Adipocyte (in vitro differentiated cells): ENCODE data around the gene ATRN.

Source experiments
- DNase-seq: peaks from one replicate; pipeline ENCODE4 v3.0.0-alpha.2; 2015; ENCODE audit warnings: low read depth
- H3K27me3 ChIP-seq: replicated peaks from 2 replicates; pipeline ENCODE4 v1.7.0; 2013; ENCODE audit warnings: mild to moderate bottlenecking, low read length, moderate library complexity; ENCODE audit not compliant: control insufficient read depth, insufficient read depth
- H3K36me3 ChIP-seq: 2 replicates; pipeline ENCODE4 v1.7.0; 2013; ENCODE audit warnings: low read length, mild to moderate bottlenecking, moderate library complexity; ENCODE audit not compliant: control insufficient read depth, insufficient read depth, severe bottlenecking
- H3K4me1 ChIP-seq: 2 replicates; pipeline ENCODE4 v1.7.0; 2013; ENCODE audit warnings: mild to moderate bottlenecking, low read length, moderate library complexity; ENCODE audit not compliant: control insufficient read depth, insufficient read depth
- H3K4me3 ChIP-seq: 2 replicates; pipeline ENCODE4 v1.7.0; 2013; ENCODE audit warnings: mild to moderate bottlenecking, low read length, moderate library complexity
- H3K9ac ChIP-seq: 2 replicates; pipeline ENCODE4 v1.7.0; 2013; ENCODE audit warnings: mild to moderate bottlenecking, low read length, moderate library complexity
- H3K9me3 ChIP-seq: 2 replicates; pipeline ENCODE4 v1.7.0; 2013; ENCODE audit warnings: mild to moderate bottlenecking, low read length, moderate library complexity; ENCODE audit not compliant: control insufficient read depth

Gene ATRN

DNA sequence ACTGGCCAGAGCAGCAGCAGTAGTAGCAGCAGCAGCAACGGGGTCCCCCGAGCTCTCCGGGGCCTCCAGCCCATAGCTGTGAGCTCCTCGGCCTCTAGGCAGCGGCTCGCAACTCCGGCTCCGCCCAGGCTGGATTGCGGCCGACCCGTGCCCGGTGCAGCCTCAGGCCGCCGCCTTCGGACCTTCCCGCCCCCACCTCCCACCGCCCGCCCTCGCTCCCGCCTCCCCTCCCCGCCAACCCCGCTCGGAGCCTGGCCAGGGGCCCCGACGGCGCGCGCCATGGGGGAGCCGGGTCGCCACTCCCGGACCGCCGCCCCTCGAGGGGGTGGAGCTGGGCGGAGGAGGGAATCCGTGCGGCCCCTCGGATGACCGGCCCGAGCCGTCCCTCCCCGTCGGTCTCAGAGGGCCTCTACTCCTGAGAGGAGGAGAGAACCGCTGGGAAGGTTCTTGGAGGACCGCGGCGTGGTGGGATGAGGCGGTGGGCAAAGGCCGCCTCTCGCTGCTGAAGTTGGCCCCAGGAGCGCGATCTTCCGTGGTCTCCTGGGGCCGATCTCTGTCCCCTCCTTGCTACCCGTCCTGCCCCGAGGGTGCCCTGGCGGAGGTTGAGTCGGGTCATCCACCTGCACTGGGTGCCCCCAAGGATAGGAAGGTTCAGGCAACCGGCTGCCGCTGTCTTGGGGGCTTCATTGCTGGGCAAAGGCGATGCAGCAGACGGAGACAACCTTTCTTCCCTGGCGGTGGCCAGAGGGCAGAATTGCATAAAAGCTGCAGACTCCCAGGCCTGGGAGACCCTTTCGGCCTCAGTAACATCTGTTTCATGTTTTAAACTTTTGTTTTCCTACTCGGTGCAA, 211.3 kb downstream of the ATRN start, which contains the start of gene ADAM33:
TSS of gene ADAM33 (minus strand) at position 80 of the 851 bp plus-strand sequence. CDS start at position 74, 6 bp downstream.
- Histone ChIP-seq H3K4me3 (peak within 1 kb of the TSS; percentile 81), H3K9me3 (no peaks in the 10 kb centered on the region), H3K36me3 (no peaks in the 10 kb centered on the region), H3K4me1 (peaks cover 50% of the 10 kb centered on the region), H3K9ac (peak within 1 kb of the TSS; percentile 89), H3K27me3 (no peaks in the 10 kb centered on the region)
- peak; percentile 68 for DNase-seq

DNA sequence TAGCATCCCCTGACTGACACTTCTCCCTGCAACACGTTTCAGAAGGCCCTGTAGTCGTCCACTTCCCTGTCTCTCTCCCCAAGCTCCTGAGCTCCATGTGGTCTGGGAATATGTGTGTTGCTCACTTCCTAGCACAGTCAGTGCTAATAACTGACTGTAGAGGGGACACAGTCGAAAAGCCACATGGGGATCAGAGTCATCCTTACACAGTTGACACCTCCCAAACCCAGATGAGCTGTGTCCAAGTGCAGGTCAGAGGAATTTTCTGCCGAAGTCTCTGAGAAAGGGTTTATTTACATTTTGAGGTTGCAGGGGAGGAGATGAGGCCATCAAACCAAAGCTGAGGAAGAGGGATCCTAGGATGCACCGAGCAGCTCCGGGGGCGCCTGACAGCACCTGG, 214.5 kb downstream of the ATRN start:
- H3K4me3 ChIP-seq, result no peak overlapping the region
- no peak for DNase-seq
- H3K27me3 ChIP-seq, result no peaks in the 10 kb centered on the region
- no peaks in the 10 kb centered on the region for H3K9me3 ChIP-seq
- peaks cover 29% of the 10 kb centered on the region for H3K4me1 ChIP-seq
- H3K9ac ChIP-seq, result no peak overlapping the region
- H3K36me3 ChIP-seq, result no peaks in the 10 kb centered on the region

DNA sequence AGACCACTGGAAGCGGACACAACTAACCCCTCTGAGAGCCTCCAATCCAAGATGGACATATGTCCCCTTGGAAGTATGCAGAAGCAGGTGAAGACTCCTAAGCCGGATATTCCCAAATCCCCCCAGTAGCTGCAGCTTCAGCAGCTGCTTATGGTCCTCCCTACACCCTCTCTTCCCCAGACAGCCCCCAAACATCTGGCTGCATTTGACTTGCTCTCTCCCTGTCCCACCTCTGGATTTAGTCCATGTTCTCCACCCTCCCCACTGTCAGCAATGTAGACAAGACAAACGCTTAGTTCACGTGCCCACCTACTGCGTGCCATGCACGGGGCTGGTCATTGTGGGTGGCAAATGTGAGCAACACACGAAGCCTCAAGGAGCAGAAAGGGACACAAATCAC, 215.6 kb downstream of the ATRN start:
- H3K27me3 ChIP-seq, result no peaks in the 10 kb centered on the region
- H3K9me3 ChIP-seq, result no peaks in the 10 kb centered on the region
- peaks cover 22% of the 10 kb centered on the region for H3K4me1 ChIP-seq
- H3K9ac ChIP-seq, result no peak overlapping the region
- H3K36me3 ChIP-seq, result no peaks in the 10 kb centered on the region
- no peak overlapping the region for H3K4me3 ChIP-seq
- no peak for DNase-seq

DNA sequence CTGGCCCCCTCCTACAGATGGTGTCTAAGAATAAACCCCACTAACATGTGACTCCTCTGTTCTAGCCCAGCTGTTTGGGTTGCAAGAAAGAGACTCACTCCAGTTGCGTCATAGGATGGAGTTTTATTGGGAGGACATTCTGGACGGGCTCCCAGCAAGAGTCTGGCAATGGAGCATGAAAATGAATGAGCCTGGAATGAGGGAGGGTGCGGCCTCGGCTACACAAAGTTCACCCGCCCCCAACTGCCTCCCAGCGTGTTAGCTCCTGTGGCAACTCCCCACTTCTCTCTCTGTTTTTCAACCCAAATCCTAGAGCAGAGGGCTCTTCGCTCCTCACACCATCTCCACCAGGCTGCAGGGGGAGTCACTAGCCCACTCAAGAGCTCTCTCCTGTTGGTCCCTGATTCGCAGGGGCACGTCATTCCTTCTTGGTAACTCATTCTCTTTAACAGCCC, 216.1 kb downstream of the ATRN start:
- peaks cover 22% of the 10 kb centered on the region for H3K4me1 ChIP-seq
- peak overlapping the region; percentile 63 for H3K9ac ChIP-seq
- H3K9me3 ChIP-seq, result no peaks in the 10 kb centered on the region
- no peaks in the 10 kb centered on the region for H3K27me3 ChIP-seq
- no peaks in the 10 kb centered on the region for H3K36me3 ChIP-seq
- peak overlapping the region; percentile 51 for H3K4me3 ChIP-seq
- peak; percentile 98 for DNase-seq

DNA sequence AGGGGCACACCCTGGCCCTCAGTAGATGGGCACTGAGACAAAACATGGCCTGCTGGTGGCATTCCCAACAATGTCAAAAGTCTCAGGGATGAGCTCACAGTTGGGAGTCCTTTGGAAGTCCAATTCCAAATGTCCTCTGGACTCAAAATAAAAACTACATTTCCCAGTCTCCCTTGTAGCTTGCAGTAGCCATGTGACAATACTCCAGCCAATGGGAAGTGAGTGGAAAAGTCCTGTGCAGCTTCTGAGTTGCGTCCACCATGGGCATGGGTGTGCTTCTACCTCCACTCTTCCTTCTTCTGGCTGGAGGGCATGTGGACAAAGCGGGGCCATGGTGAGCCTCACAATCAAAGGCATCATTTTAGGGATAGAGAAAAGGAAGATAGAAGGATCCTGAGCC, 216.8 kb downstream of the ATRN start:
- Histone ChIP-seq H3K27me3 (no peaks in the 10 kb centered on the region), H3K4me1 (peaks cover 18% of the 10 kb centered on the region), H3K9ac (peak overlapping the region; percentile 63), H3K9me3 (no peaks in the 10 kb centered on the region), H3K36me3 (no peaks in the 10 kb centered on the region), H3K4me3 (no peak overlapping the region)
- peak; percentile 83 for DNase-seq

DNA sequence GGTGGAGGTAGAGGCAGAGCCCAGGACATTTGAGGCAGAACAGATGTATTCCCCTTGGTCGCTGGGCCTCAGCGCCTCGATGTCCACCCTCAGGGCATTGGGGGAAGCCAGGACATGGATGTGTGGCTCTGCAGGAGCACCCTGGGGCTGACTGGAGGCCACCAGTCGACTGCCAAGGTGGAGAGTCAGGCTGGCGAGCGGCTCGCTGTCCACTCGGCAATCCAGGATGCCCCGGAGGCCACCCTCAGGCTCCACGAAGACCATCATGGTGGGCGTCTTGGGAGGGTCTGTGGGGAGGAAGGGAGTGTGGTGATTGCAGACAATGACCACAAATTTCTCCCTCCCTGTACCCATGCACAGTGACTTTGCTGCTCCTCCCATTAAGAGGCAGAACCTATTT, 219.2 kb downstream of the ATRN start:
- Histone ChIP-seq H3K4me3 (no peak overlapping the region), H3K9ac (no peak overlapping the region), H3K27me3 (no peaks in the 10 kb centered on the region), H3K36me3 (no peaks in the 10 kb centered on the region), H3K9me3 (no peaks in the 10 kb centered on the region), H3K4me1 (peaks cover 18% of the 10 kb centered on the region)
- no peak for DNase-seq

DNA sequence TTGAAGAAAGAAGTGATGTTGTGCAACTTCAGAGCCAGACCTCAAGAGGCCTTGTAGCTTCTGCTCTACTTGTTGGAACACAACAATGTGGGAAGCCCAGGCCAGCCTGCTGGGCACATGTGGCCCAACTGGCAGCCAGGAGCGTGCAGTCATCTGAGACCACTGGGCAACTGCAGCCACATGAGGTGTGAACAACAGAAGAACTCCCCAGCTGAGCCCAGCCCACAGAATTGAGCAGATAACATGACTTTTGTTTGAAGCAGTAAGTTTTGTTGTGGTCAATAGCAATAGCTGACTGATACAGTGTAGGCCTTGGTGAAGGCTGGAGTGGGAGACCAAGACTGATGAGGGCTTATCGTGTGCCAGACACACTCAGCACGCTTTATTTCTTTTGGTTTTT, 219.6 kb downstream of the ATRN start:
- Histone ChIP-seq H3K36me3 (no peaks in the 10 kb centered on the region), H3K4me3 (no peak overlapping the region), H3K9ac (no peak overlapping the region), H3K9me3 (no peaks in the 10 kb centered on the region), H3K4me1 (peaks cover 18% of the 10 kb centered on the region), H3K27me3 (no peaks in the 10 kb centered on the region)
- DNase-seq, result no peak

DNA sequence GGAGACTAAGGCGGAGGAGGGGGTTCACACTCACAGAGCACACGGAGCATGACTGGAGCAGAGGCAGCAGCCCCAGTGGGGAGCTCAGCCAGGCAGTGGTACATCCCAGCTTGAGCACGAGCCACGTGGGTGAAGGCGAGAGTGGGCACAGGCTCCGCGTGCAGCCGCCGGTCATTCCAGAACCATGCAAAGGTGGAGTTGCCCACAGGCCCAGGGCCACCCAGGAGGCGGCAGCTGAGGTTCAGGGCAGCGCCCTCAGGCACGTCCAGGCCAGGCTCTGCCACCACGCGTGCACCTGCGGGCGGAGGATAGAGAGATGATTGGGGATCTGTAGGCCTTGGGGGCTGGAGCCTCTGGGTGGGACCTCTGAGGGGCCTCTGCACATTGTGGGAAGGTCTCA, 220.5 kb downstream of the ATRN start:
- no peaks in the 10 kb centered on the region for H3K27me3 ChIP-seq
- H3K9ac ChIP-seq, result no peak overlapping the region
- H3K9me3 ChIP-seq, result peaks cover 1% of the 10 kb centered on the region
- no peak for DNase-seq
- H3K4me3 ChIP-seq, result no peak overlapping the region
- H3K36me3 ChIP-seq, result no peaks in the 10 kb centered on the region
- peaks cover 17% of the 10 kb centered on the region for H3K4me1 ChIP-seq

DNA sequence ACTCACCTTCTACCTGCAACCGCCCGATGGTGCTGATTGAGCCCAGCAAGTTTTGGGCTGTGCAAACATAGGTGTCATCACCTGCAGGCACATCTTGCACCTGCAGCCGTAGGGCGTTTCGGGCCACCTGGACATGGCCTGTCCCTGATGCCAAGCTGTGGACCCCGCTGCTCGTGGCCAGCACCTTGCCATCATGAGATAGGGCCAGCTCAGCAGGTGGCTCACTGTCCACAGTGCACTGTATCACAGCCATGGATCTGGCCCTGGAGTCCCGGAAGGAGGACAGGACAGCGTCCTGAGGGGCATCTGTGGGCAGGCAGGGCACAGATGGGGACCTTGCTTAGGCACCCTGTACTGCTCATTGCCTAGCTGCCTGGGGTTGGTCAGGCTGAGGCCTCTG, 221.1 kb downstream of the ATRN start:
- Histone ChIP-seq H3K27me3 (no peaks in the 10 kb centered on the region), H3K9ac (no peak overlapping the region), H3K4me3 (no peak overlapping the region), H3K9me3 (peaks cover 4% of the 10 kb centered on the region), H3K36me3 (no peaks in the 10 kb centered on the region), H3K4me1 (peaks cover 13% of the 10 kb centered on the region)
- DNase-seq, result no peak

DNA sequence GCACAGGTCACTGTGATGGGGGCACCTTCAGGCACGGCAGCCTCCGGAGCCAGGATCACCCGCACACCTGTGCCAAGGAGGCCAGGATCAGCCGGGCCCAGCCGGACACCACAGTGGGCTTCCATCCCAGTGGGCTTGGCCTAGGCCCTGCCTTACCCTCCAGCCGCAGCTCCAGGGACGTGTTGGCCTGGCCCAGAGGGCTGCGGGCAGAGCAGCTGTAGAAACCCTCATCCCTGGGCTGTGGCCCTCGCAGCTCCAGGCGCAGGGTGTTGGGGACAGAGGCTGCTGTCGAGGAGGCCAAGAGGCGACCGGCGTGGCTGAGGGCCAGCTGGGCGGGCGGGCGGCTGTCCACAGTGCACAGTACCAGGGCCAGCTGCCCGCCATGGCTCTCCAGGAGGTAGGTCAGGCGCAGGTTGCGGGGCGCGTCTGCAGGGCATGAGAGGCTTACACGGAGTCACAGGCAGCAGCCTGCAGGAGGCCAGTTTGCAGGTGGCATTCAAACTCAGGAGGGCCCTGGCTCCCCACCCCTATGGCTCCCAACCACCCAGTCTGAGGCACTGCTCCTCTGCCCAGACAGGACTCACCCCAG, 222.0 kb downstream of the ATRN start:
- Histone ChIP-seq H3K36me3 (no peaks in the 10 kb centered on the region), H3K9ac (no peak overlapping the region), H3K9me3 (peaks cover 4% of the 10 kb centered on the region), H3K27me3 (peaks cover 3% of the 10 kb centered on the region), H3K4me3 (no peak overlapping the region), H3K4me1 (peaks cover 5% of the 10 kb centered on the region)
- DNase-seq, result no peak

DNA sequence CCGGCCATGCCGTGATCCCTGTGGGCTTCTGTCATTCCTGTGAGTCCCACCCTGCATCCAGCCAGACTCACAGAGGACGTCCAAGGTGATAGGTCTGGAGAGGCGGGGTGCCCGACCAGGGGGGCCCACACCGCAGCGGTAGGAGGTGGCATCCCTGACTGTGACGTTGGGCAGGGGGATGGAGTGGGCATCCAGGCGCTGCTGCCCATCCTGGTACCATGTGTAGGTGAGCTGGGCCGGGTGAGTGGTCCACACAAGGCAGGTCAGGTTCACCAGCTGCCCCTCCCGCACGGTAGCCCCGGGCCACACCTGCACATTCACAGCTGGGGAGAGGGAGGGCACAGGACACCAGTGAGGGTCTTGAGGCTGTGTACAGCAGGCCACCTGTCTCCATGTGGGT, 222.6 kb downstream of the ATRN start:
- peaks cover 5% of the 10 kb centered on the region for H3K27me3 ChIP-seq
- H3K4me1 ChIP-seq, result no peaks in the 10 kb centered on the region
- no peak overlapping the region for H3K4me3 ChIP-seq
- no peak for DNase-seq
- H3K36me3 ChIP-seq, result no peaks in the 10 kb centered on the region
- H3K9me3 ChIP-seq, result peaks cover 4% of the 10 kb centered on the region
- H3K9ac ChIP-seq, result no peak overlapping the region
